UCSD-AML1 (cell line): ENCODE measurements around the gene MEIOSIN.

ENCODE experiments used
- DNase-seq: peaks from one replicate; lab custom pipeline; 2025; ENCODE audit not compliant: unreplicated experiment; lab: John Stamatoyannopoulos, UW

Gene MEIOSIN

GRCh38 chr19:45764945-45765701 lies 31.9 kb downstream of the MEIOSIN start:
- no peak for DNase-seq

- no peak for DNase-seq
Observed at GRCh38 chr19:45765702-45766295, 32.6 kb downstream of the MEIOSIN start.

- DNase-seq: no peak
Observed at GRCh38 chr19:45766296-45766868, 33.1 kb downstream of the MEIOSIN start.

GRCh38 chr19:45766869-45767346 lies 33.7 kb downstream of the MEIOSIN start:
- DNase-seq: no peak

GRCh38 chr19:45767410-45767880 lies 34.2 kb downstream of the MEIOSIN start:
- no peak for DNase-seq

GRCh38 chr19:45767881-45768654 lies 34.8 kb downstream of the MEIOSIN start:
- DNase-seq: peak; percentile 54

GRCh38 chr19:45768655-45768983 lies 35.4 kb downstream of the MEIOSIN start:
- DNase-seq: peak; percentile 54

GRCh38 chr19:45768984-45769782 lies 35.9 kb downstream of the MEIOSIN start, which contains the start of gene SIX5:
TSS of gene SIX5 (minus strand) at chr19:45769252. CDS start at chr19:45768844, 408 bp downstream.
- peak; percentile 100 for DNase-seq

GRCh38 chr19:45769821-45770191 lies 36.6 kb downstream of the MEIOSIN start:
- DNase-seq: peak; percentile 74

- DNase-seq: peak; percentile 97
Observed at GRCh38 chr19:45770192-45771101, 37.2 kb downstream of the MEIOSIN start.

GRCh38 chr19:45771311-45771933 lies 38.2 kb downstream of the MEIOSIN start:
- no peak for DNase-seq

GRCh38 chr19:45772130-45772840 lies 39.0 kb downstream of the MEIOSIN start:
- DNase-seq: no peak

- DNase-seq: no peak
Observed at GRCh38 chr19:45772912-45773311, 39.7 kb downstream of the MEIOSIN start.

GRCh38 chr19:45773384-45773783 lies 40.1 kb downstream of the MEIOSIN start:
- no peak for DNase-seq

- no peak for DNase-seq
Observed at GRCh38 chr19:45774765-45775164, 41.5 kb downstream of the MEIOSIN start.

- no peak for DNase-seq
Observed at GRCh38 chr19:45777395-45777961, 44.2 kb downstream of the MEIOSIN start.

GRCh38 chr19:45778010-45778661 lies 44.9 kb downstream of the MEIOSIN start:
- DNase-seq: no peak
